Neural cell (in vitro differentiated cells): ENCODE data around the gene HTATSF1. TPM values are rescaled to one million over a fixed set of nuclear protein-coding genes. Genes with fewer than 3 reads are reported as not detected.
A peak's percentile ranks its signal among the peaks of the same experiment; 100 is the strongest.

Experiments used
- H2AFZ ChIP-seq: fragments of 200-600, 300-800 bp; sonication (generic), shearing (Covaris generic); 2 replicates; pipeline ENCODE4 v1.6.0; 2014; ENCODE audit warnings: low read depth, mild to moderate bottlenecking, antibody characterized with exemption, low read length, moderate library complexity
- H3F3A ChIP-seq: fragments of 200-600 bp; shearing (Covaris generic); 2 replicates; pipeline ENCODE4 v1.6.1; 2016; ENCODE audit warnings: mild to moderate bottlenecking, moderate library complexity, mixed read lengths, antibody characterized with exemption, low read length; ENCODE audit not compliant: insufficient read depth, poor library complexity, severe bottlenecking
- H3K27ac ChIP-seq: fragments of 200-600, 300-800 bp; sonication (generic), shearing (Covaris generic); 2 replicates; pipeline ENCODE4 v1.5.1; 2014; ENCODE audit warnings: mild to moderate bottlenecking, low read length, moderate library complexity
- H3K27me3 ChIP-seq: fragments of 300-800, 200-600 bp; sonication (generic), shearing (Covaris generic); 2 replicates; pipeline ENCODE4 v1.6.0; 2014; ENCODE audit warnings: mild to moderate bottlenecking, low read depth, low read length, moderate library complexity; ENCODE audit not compliant: insufficient read depth
- H3K36me3 ChIP-seq: fragments of 300-800, 200-600 bp; sonication (generic), shearing (Covaris generic); 2 replicates; pipeline ENCODE4 v1.5.1; 2014; ENCODE audit warnings: mild to moderate bottlenecking, antibody characterized with exemption, low read length, moderate library complexity; ENCODE audit not compliant: insufficient read depth
- H3K4me2 ChIP-seq: fragments of 300-800, 200-600 bp; sonication (generic), shearing (Covaris generic); 2 replicates; pipeline ENCODE4 v1.6.0; 2014; ENCODE audit warnings: mild to moderate bottlenecking, low read length
- H3K4me3 ChIP-seq: fragments of 300-800, 200-600 bp; sonication (generic), shearing (Covaris generic); 2 replicates; pipeline ENCODE4 v1.5.1; 2014; ENCODE audit warnings: mild to moderate bottlenecking, low read length, moderate library complexity
- H3K79me2 ChIP-seq: fragments of 200-600 bp; shearing (Covaris generic); replicated peaks from 2 replicates; pipeline ENCODE4 v1.6.0; 2014; ENCODE audit warnings: mild to moderate bottlenecking, low read length, moderate library complexity; ENCODE audit not compliant: insufficient read depth
- H3K9ac ChIP-seq: fragments of 300-800, 200-600 bp; sonication (generic), shearing (Covaris generic); 2 replicates; pipeline ENCODE4 v1.6.1; 2016; ENCODE audit warnings: mild to moderate bottlenecking, low read length, mixed read lengths
- H3K9me2 ChIP-seq: fragments of 200-600 bp; shearing (Covaris generic); 2 replicates; pipeline ENCODE4 v1.6.1; 2016; ENCODE audit warnings: mild to moderate bottlenecking, low read length, mixed read lengths; ENCODE audit not compliant: insufficient read depth
- H3K9me3 ChIP-seq: fragments of 200-600, 300-800 bp; sonication (generic), shearing (Covaris generic); 2 replicates; pipeline ENCODE4 v1.6.1; 2016; ENCODE audit warnings: mild to moderate bottlenecking, mixed run types, low read length, moderate library complexity, mixed read lengths
- H4K20me1 ChIP-seq: fragments of 200-600 bp; shearing (Covaris generic); 2 replicates; pipeline ENCODE4 v1.6.1; 2016; ENCODE audit warnings: mild to moderate bottlenecking, mixed run types; ENCODE audit not compliant: insufficient read depth
- EP300 ChIP-seq: fragments of 450-650 bp; conservative IDR thresholded peaks from 2 replicates; pipeline ENCODE4 v1.6.1; 2014; ENCODE audit warnings: antibody characterized with exemption, mild to moderate bottlenecking, moderate library complexity; ENCODE audit not compliant: poor library complexity, severe bottlenecking
- EZH2 ChIP-seq: fragments of 200-600, 300-800 bp; shearing (Covaris generic), sonication (generic); IDR thresholded peaks from 2 replicates; pipeline ENCODE4 v1.6.1; 2014; ENCODE audit warnings: antibody characterized with exemption, low read length, borderline replicate concordance, mild to moderate bottlenecking; ENCODE audit not compliant: insufficient read depth, poor library complexity, severe bottlenecking
- MXI1 ChIP-seq: fragments of 450-650 bp; conservative IDR thresholded peaks from 2 replicates; pipeline ENCODE4 v1.6.1; 2014; ENCODE audit warnings: antibody characterized with exemption, mild to moderate bottlenecking; ENCODE audit not compliant: poor library complexity, severe bottlenecking
- POLR2AphosphoS5 ChIP-seq: IDR thresholded peaks from 2 replicates; pipeline ENCODE4 v1.6.1; 2012
- RAD21 ChIP-seq: fragments of 450-650 bp; conservative IDR thresholded peaks from 2 replicates; pipeline ENCODE4 v1.6.1; 2014; ENCODE audit warnings: antibody characterized with exemption, mild to moderate bottlenecking, moderate library complexity
- SMC3 ChIP-seq: fragments of 450-650 bp; conservative IDR thresholded peaks from 2 replicates; pipeline ENCODE4 v1.6.1; 2014; ENCODE audit warnings: antibody characterized with exemption, mild to moderate bottlenecking, moderate library complexity; ENCODE audit not compliant: poor library complexity
- TAF1 ChIP-seq: IDR thresholded peaks from 2 replicates; pipeline ENCODE4 v1.6.1; 2012; ENCODE audit warnings: low read depth
- polyA plus RNA-seq: library from polyadenylated mRNA; depleted of rRNA; stranded (reverse); fragments of >200 nt; gene quantifications from 2 replicates; pipeline ENCODE4 v1.2.3, GENCODE V29; 2014
- TF ChIP-seq, protein P1 (sequence below): fragments of 450-650 bp; IDR thresholded peaks from 2 replicates; pipeline ENCODE4 v1.5.1; 2014; ENCODE audit warnings: antibody characterized with exemption, mild to moderate bottlenecking, moderate library complexity; ENCODE audit not compliant: poor library complexity, severe bottlenecking
- TF ChIP-seq, protein P2 (sequence below): IDR thresholded peaks from 2 replicates; pipeline ENCODE4 v1.6.1; 2012; ENCODE audit warnings: borderline replicate concordance

The HTATSF1 gene
- polyA plus RNA-seq, 1 donor from 2014 or later: 137 TPM

- H3K9ac ChIP-seq: no peak overlapping the region
- no peak for TF ChIP-seq EP300
- TF ChIP-seq MXI1: no peak
- no peak for TF ChIP-seq POLR2AphosphoS5
- TF ChIP-seq EZH2: no peak
- no peak for TF ChIP-seq RAD21
- TF ChIP-seq, protein P1, sequence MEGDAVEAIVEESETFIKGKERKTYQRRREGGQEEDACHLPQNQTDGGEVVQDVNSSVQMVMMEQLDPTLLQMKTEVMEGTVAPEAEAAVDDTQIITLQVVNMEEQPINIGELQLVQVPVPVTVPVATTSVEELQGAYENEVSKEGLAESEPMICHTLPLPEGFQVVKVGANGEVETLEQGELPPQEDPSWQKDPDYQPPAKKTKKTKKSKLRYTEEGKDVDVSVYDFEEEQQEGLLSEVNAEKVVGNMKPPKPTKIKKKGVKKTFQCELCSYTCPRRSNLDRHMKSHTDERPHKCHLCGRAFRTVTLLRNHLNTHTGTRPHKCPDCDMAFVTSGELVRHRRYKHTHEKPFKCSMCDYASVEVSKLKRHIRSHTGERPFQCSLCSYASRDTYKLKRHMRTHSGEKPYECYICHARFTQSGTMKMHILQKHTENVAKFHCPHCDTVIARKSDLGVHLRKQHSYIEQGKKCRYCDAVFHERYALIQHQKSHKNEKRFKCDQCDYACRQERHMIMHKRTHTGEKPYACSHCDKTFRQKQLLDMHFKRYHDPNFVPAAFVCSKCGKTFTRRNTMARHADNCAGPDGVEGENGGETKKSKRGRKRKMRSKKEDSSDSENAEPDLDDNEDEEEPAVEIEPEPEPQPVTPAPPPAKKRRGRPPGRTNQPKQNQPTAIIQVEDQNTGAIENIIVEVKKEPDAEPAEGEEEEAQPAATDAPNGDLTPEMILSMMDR: no peak
- no peak for TF ChIP-seq SMC3
- no peak for TF ChIP-seq TAF1
- TF ChIP-seq, protein P2, sequence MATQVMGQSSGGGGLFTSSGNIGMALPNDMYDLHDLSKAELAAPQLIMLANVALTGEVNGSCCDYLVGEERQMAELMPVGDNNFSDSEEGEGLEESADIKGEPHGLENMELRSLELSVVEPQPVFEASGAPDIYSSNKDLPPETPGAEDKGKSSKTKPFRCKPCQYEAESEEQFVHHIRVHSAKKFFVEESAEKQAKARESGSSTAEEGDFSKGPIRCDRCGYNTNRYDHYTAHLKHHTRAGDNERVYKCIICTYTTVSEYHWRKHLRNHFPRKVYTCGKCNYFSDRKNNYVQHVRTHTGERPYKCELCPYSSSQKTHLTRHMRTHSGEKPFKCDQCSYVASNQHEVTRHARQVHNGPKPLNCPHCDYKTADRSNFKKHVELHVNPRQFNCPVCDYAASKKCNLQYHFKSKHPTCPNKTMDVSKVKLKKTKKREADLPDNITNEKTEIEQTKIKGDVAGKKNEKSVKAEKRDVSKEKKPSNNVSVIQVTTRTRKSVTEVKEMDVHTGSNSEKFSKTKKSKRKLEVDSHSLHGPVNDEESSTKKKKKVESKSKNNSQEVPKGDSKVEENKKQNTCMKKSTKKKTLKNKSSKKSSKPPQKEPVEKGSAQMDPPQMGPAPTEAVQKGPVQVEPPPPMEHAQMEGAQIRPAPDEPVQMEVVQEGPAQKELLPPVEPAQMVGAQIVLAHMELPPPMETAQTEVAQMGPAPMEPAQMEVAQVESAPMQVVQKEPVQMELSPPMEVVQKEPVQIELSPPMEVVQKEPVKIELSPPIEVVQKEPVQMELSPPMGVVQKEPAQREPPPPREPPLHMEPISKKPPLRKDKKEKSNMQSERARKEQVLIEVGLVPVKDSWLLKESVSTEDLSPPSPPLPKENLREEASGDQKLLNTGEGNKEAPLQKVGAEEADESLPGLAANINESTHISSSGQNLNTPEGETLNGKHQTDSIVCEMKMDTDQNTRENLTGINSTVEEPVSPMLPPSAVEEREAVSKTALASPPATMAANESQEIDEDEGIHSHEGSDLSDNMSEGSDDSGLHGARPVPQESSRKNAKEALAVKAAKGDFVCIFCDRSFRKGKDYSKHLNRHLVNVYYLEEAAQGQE: no peak
These were observed 41.3 kb upstream of the HTATSF1 start for GRCh38 chrX:136456133-136456532.

DNA sequence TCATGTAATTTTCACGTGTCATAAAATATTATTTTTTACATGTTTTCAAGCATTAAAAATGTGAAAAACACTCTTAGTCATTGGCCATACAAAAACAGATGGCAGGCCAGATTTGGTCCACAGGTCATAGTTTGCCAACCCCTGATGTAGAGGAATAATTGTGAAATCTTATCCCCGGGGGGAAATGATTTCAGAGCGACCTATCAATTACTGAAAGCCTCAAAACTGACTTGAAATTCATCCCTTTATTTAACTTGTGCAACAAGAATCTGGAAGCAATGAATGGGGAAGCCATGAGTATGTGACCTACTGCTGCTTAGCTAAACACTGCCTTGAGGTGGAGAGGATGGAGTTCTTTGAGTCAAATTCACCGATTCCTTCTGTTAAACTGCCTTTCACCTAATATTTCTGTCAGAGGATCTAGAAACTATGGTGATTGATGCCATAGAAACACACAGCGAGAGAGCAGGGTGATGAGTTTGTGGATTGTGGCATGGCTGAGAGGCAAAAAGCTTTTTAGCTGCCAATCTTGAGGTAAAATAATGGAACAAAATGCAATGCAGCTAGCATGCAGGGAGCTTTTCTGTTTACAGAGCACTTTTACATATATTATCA, 40.0 kb upstream of the HTATSF1 start:
- Histone ChIP-seq H4K20me1 (no peaks in the 10 kb centered on the region), H3K79me2 (no peaks in the 10 kb centered on the region), H3K36me3 (no peaks in the 10 kb centered on the region), H3K27ac (peak overlapping the region; percentile 58), H3K4me3 (peak overlapping the region; percentile 34), H3K27me3 (no peaks in the 10 kb centered on the region), H2AFZ (no peak overlapping the region), H3K4me2 (no peak overlapping the region), H3K9ac (no peak overlapping the region), H3K9me2 (no peaks in the 10 kb centered on the region), H3K9me3 (no peaks in the 10 kb centered on the region), H3F3A (no peaks in the 10 kb centered on the region)
- peak; percentile 50 for TF ChIP-seq EP300
- TF ChIP-seq EZH2: no peak
- TF ChIP-seq, protein P2: no peak
- TF ChIP-seq, protein P1: no peak

More at GRCh38 chrX:136456133-136456532, 41.3 kb upstream of the HTATSF1 start:
- Histone ChIP-seq H3K27me3 (no peaks in the 10 kb centered on the region), H3K79me2 (no peaks in the 10 kb centered on the region), H3K27ac (no peak overlapping the region), H4K20me1 (no peaks in the 10 kb centered on the region), H3K9me3 (no peaks in the 10 kb centered on the region), H2AFZ (no peak overlapping the region), H3K9me2 (no peaks in the 10 kb centered on the region), H3K36me3 (no peaks in the 10 kb centered on the region), H3K4me2 (no peak overlapping the region), H3F3A (no peaks in the 10 kb centered on the region), H3K4me3 (no peak overlapping the region)
